H1 (cell line): ENCODE measurements around the gene TMEM115. TPM values are rescaled to one million over a fixed set of nuclear protein-coding genes. Genes with fewer than 3 reads are reported as not detected.

ENCODE experiments used
- GABPA ChIP-seq: IDR thresholded peaks from 2 replicates; pipeline ENCODE4 v1.6.1; 2011; ENCODE audit warnings: mild to moderate bottlenecking, low read length, moderate library complexity, borderline replicate concordance; ENCODE audit not compliant: insufficient read depth
- HDAC2 ChIP-seq, 2 experiments: fragments of 300-600 bp in 1 of 2; sonication (generic) in 1 of 2; IDR thresholded peaks; 2 replicates each; pipeline ENCODE4 v1.6.1; 2011 to 2012; ENCODE audit warnings: low read depth in 2 of 2, low read length in 2 of 2, mild to moderate bottlenecking in 2 of 2, moderate library complexity in 2 of 2, borderline replicate concordance in 1 of 2, inconsistent platforms in 1 of 2
- polyA plus RNA-seq, 7 experiments: library from polyadenylated mRNA; depleted of rRNA in 3 of 7; stranded (reverse) in 5 of 7; unstranded in 2 of 7; fragments of >200 nt in 5 of 7; fragments of 200-250 nt in 2 of 7; gene quantifications; 1 replicate in 5 of 7; 2 replicates in 1 of 7; 4 replicates in 1 of 7; pipeline versions ENCODE4 v1.2.1 to v1.2.3, GENCODE V29; 2011 to 2013; ENCODE audit warnings: missing spikeins in 2 of 7, mixed read lengths in 2 of 7
- total RNA-seq: library from RNA; stranded (reverse); fragmentation: NEBNext Ultra II Directional; extraction: Animal tissue kit (Norgen Biotek cat#: 25700); gene quantifications from 2 replicates; pipeline ENCODE4 v1.2.1, GENCODE V29; 2021

The TMEM115 gene
- total and polyA plus RNA-seq, 2 of the 8 experiments (the other 6 are each of a cell fraction or from before 2014, with no cell fraction given) = 25.4 to 32.4 TPM

GRCh38 chr3:50388016-50388719, 28.8 kb upstream of the TMEM115 start (continued):
- TF ChIP-seq HDAC2 (IDR thresholded peaks at IDR 0.05; ENCODE audit: borderline replicate concordance in 1 of 2, low read depth in 2 of 2, low read length in 2 of 2) = no peak
- peak; percentile 45; the same call in 1 of the 2 replicates for TF ChIP-seq GABPA
